ENCODE measurements around the gene SHPK. TPM values are rescaled to one million over a fixed set of nuclear protein-coding genes. Genes with fewer than 3 reads are reported as not detected.
A peak's percentile ranks its signal among the peaks of the same experiment; 100 is the strongest.

The SHPK gene
- total and polyA plus RNA-seq, 8 donors: 4.9 to 29.4 (median 10.8) TPM

- 52 to 63% (median 55%) methylated on average over 10 to 16 of the region's 16 CpGs for WGBS, 5 donors
- Histone ChIP-seq H3K4me3 (no peak overlapping the region), H3K9me3 (no peaks in the 10 kb centered on the region), H3K27me3 (peaks cover 0 to 24% (median 0%) of the 10 kb centered on the region in 3 donors), H3K4me1 (peaks cover 0 to 19% (median 8%) of the 10 kb centered on the region in 4 donors), H3K36me3 (no peaks in the 10 kb centered on the region), H3K27ac (no peak overlapping the region)
- intact Hi-C loops (cut with DNase I; ENCODE audit: low total_unique reads): no loop called here
- no peak for DNase-seq
- TF ChIP-seq POLR2A (IDR thresholded peaks at IDR 0.05) (no peak), POLR2AphosphoS5 (IDR thresholded peaks at IDR 0.05) (no peak), EP300 (IDR thresholded peaks at IDR 0.05) (no peak), CTCF (IDR thresholded peaks at IDR 0.05) (no peak)
Measured at GRCh38 chr17:3678095-3678820, 42.2 kb upstream of the SHPK start.

GRCh38 chr17:3675886-3676285, 39.8 kb upstream of the SHPK start:
- intact Hi-C loops (cut with DNase I; ENCODE audit: low total_unique reads): no loop called here
- H3K27me3 ChIP-seq: peaks cover 0 to under 1% (median 0%) of the 10 kb centered on the region in 3 donors
- peaks cover 0 to 12% (median 5%) of the 10 kb centered on the region in 4 donors for H3K36me3 ChIP-seq
- no peaks in the 10 kb centered on the region for H3K9me3 ChIP-seq
- H3K4me3 ChIP-seq: no peak overlapping the region
- H3K27ac ChIP-seq: no peak overlapping the region
- no peak for TF ChIP-seq CTCF (IDR thresholded peaks at IDR 0.05)
- no peak for TF ChIP-seq POLR2A (IDR thresholded peaks at IDR 0.05)
- TF ChIP-seq EP300 (IDR thresholded peaks at IDR 0.05): no peak
- no peak for TF ChIP-seq POLR2AphosphoS5 (IDR thresholded peaks at IDR 0.05)
- DNase-seq: no peak
- WGBS, 5 donors: 81 to 85% (median 83%) methylated on average over 6 to 11 of the region's 11 CpGs
- H3K4me1 ChIP-seq: peaks cover 0 to 14% (median 4%) of the 10 kb centered on the region in 4 donors

- WGBS, 5 donors: 97 to 99% (median 98%) methylated on average over 4 of the region's 4 CpGs
- DNase-seq: no peak
Measured at GRCh38 chr17:3672571-3672970, 36.5 kb upstream of the SHPK start.

GRCh38 chr17:3669548-3669947, 33.5 kb upstream of the SHPK start:
- intact Hi-C loops (cut with DNase I; ENCODE audit: low total_unique reads): no loop called here
- Histone ChIP-seq H3K4me1 (peaks cover 30 to 51% (median 40%) of the 10 kb centered on the region in 4 donors), H3K4me3 (peak overlapping the region; percentile 87 to 98 (median 94)), H3K27me3 (no peaks in the 10 kb centered on the region), H3K9me3 (no peaks in the 10 kb centered on the region), H3K27ac (peak overlapping the region in 2 of 5 donors; percentile 97 to 98), H3K36me3 (peaks cover 3 to 21% (median 11%) of the 10 kb centered on the region in 4 donors)
- WGBS, 5 donors: 36 to 49% (median 39%) methylated on average over 12 of the region's 12 CpGs
- no peak for TF ChIP-seq CTCF (IDR thresholded peaks at IDR 0.05)
- TF ChIP-seq POLR2AphosphoS5 (IDR thresholded peaks at IDR 0.05): no peak
- TF ChIP-seq EP300 (IDR thresholded peaks at IDR 0.05): no peak
- TF ChIP-seq POLR2A (IDR thresholded peaks at IDR 0.05): no peak
- DNase-seq: no peak

More at GRCh38 chr17:3672571-3672970, 36.5 kb upstream of the SHPK start:
- peaks cover 12 to 21% (median 16%) of the 10 kb centered on the region in 4 donors for H3K4me1 ChIP-seq
- TF ChIP-seq CTCF (IDR thresholded peaks at IDR 0.05) (no peak), POLR2AphosphoS5 (IDR thresholded peaks at IDR 0.05) (no peak), EP300 (IDR thresholded peaks at IDR 0.05) (no peak), POLR2A (IDR thresholded peaks at IDR 0.05) (no peak)
- intact Hi-C loops (cut with DNase I; ENCODE audit: low total_unique reads): no loop called here
- H3K36me3 ChIP-seq: peaks cover 0 to 15% (median 5%) of the 10 kb centered on the region in 4 donors
- no peak overlapping the region for H3K4me3 ChIP-seq
- no peak overlapping the region for H3K27ac ChIP-seq
- no peaks in the 10 kb centered on the region for H3K27me3 ChIP-seq
- H3K9me3 ChIP-seq: no peaks in the 10 kb centered on the region
